Transverse colon (tissue), 4 donors: ENCODE data around the gene VAV1. TPM values are rescaled to one million over a fixed set of nuclear protein-coding genes. Genes with fewer than 3 reads are reported as not detected.

Experiments
- DNase-seq: peaks from one replicate; pipeline ENCODE4 v3.0.0-alpha.2; 2019
- H3K27ac ChIP-seq, 4 donors: fragments of 200-600 bp; sonication (generic); 2 replicates each; pipeline ENCODE4 v1.5.1; 2016 to 2018; ENCODE audit warnings: inconsistent platforms in 4 of 4
- H3K27me3 ChIP-seq: fragments of 200-600 bp; sonication (generic); 2 replicates; pipeline ENCODE4 v1.5.1; 2017; ENCODE audit warnings: inconsistent platforms
- H3K36me3 ChIP-seq, 4 donors: fragments of 200-600 bp; sonication (generic); 2 replicates each; pipeline ENCODE4 v1.5.1; 2017 to 2019; ENCODE audit warnings: inconsistent platforms in 4 of 4
- H3K4me1 ChIP-seq, 4 donors: fragments of 200-600 bp; sonication (generic); 2 replicates each; pipeline ENCODE4 v1.5.1; 2017 to 2020; ENCODE audit warnings: inconsistent platforms in 4 of 4
- H3K4me3 ChIP-seq, 4 donors: fragments of 200-600 bp; sonication (generic); 1 replicate in 1 of 4; 2 replicates in 3 of 4; pipeline versions ENCODE4 v1.5.1 to v1.6.1; 2017 to 2019; ENCODE audit warnings: inconsistent platforms in 4 of 4
- H3K9me3 ChIP-seq, 2 donors: fragments of 200-600 bp; sonication (generic); 2 replicates each; pipeline ENCODE4 v1.5.1; 2017 to 2019; ENCODE audit warnings: inconsistent platforms in 2 of 2
- CTCF ChIP-seq, 5 experiments: fragments of 200-600 bp in 3 of 5; fragments of 450-650 bp in 2 of 5; sonication (generic) in 3 of 5; IDR thresholded peaks; 1 replicate in 2 of 5; 2 replicates in 3 of 5; pipeline ENCODE4 v1.5.1; 2016 to 2017; ENCODE audit warnings: antibody characterized with exemption in 5 of 5, inconsistent platforms in 3 of 5, mild to moderate bottlenecking in 2 of 5, moderate library complexity in 1 of 5
- EP300 ChIP-seq: sonication (generic); formaldehyde crosslinking; IDR thresholded peaks from one replicate; pipeline ENCODE4 v1.6.1; 2017; ENCODE audit warnings: antibody characterized with exemption, low read depth
- POLR2A ChIP-seq: fragments of 450-650 bp; IDR thresholded peaks from one replicate; pipeline ENCODE4 v1.6.1; 2016; ENCODE audit warnings: antibody characterized with exemption, mild to moderate bottlenecking, moderate library complexity
- POLR2AphosphoS5 ChIP-seq, 3 donors: sonication (generic); formaldehyde crosslinking; IDR thresholded peaks; one replicate each; pipeline ENCODE4 v1.6.1; 2016; ENCODE audit warnings: antibody characterized with exemption in 3 of 3
- WGBS, 2 donors: methylation state at CpG; one replicate each; pipeline ENCODE4 v1.1.5; 2018; ENCODE audit warnings: low coverage in 1 of 2; 5-methylcytosine and 5-hydroxymethylcytosine counted together
- in situ Hi-C, 4 donors: fragments of 200-750 bp; cut with MboI; loops; one replicate each; pipeline versions ENCODE4 v1.15.0 to v1.15.1; 2017; ENCODE audit warnings: low sequenced_read_pairs in 3 of 4, low pct_ligation_motif_present in 1 of 4, low pct_unique_long_range_greater_than_20kb in 1 of 4
- intact Hi-C: fragments of 100-400 bp; cut with DNase I; formaldehyde crosslinking; loops from one replicate; pipeline ENCODE4 v1.15.1; 2023; ENCODE audit warnings: low total_unique reads
- total RNA-seq, 4 donors: library from RNA; depleted of rRNA; stranded (reverse); fragments of >200 nt; gene quantifications; one replicate each; pipeline ENCODE4 v1.1.0, GENCODE V29; 2016

Gene VAV1
- total RNA-seq, 4 donors from 2014 or later: 0.60 to 10.8 (median 6.0) TPM

DNA sequence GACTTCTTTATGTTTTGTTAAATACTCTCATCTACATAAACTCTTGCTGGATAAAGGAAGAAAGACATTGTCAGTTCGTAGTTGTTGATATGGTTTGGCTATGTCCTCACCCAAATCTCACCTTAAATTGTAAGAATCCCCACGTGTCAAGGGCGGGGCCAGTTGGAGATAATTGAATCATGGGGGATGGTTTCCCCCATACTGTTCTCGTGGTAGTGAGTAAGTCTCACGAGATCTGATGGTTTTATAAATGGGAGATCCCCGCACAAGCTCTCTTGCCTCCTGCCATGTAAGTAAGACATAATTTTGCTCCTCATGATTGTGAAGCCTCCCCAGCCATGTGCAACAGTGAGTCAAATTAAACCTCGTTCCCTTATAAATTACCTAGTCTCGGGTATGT lies 118.4 kb downstream of the VAV1 start:
- H3K4me1 ChIP-seq: no peaks in the 10 kb centered on the region
- WGBS, 2 donors: 50 to 60% methylated on average over 2 to 8 of the region's 8 CpGs
- no peak for DNase-seq
- in situ Hi-C loops: no loop called here
- H3K27me3 ChIP-seq: no peaks in the 10 kb centered on the region
- intact Hi-C loops: no loop called here
- H3K4me3 ChIP-seq: no peak overlapping the region
- TF ChIP-seq POLR2AphosphoS5 (IDR thresholded peaks at IDR 0.05) (no peak), EP300 (no peak), POLR2A (no peak), CTCF (IDR thresholded peaks at IDR 0.05) (no peak)
- no peaks in the 10 kb centered on the region for H3K9me3 ChIP-seq
- H3K27ac ChIP-seq: no peak overlapping the region
- H3K36me3 ChIP-seq: no peaks in the 10 kb centered on the region

GRCh38 chr19:6891761-6892385 lies 119.4 kb downstream of the VAV1 start:
- in situ Hi-C loops: no loop called here
- DNase-seq: no peak
- H3K9me3 ChIP-seq: no peaks in the 10 kb centered on the region
- intact Hi-C loops: no loop called here
- no peak overlapping the region for H3K4me3 ChIP-seq
- H3K4me1 ChIP-seq: no peaks in the 10 kb centered on the region
- no peaks in the 10 kb centered on the region for H3K27me3 ChIP-seq
- H3K36me3 ChIP-seq: no peaks in the 10 kb centered on the region
- no peak overlapping the region for H3K27ac ChIP-seq
- WGBS, 2 donors: 70 to 73% methylated on average over 6 to 8 of the region's 8 CpGs
- TF ChIP-seq CTCF (IDR thresholded peaks at IDR 0.05) (no peak), POLR2AphosphoS5 (IDR thresholded peaks at IDR 0.05) (no peak), EP300 (no peak), POLR2A (no peak)

DNA sequence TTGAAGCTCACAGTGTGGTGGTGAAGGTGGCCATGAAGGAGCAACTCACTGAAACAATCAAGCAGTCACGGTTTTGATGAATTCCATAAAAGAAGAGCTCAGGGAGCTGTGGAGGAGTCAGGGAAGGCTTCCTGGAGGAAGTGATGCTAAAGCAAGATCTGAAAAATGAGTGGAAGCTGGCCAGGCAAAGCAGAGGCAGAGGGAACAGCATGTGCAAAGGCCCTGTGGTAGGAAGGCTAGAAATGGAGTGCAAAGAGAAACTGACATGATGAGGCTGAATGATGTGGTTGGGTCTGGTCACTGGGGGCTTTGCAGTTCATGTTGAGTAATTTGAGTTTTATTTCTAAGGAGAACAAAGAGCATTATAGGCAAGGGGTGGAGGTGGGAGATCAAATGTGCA lies 121.8 kb downstream of the VAV1 start:
- H3K27ac ChIP-seq: no peak overlapping the region
- 77 to 100% methylated on average over 1 of the region's 1 CpG for whole genome bisulfite sequencing, 2 donors
- in situ Hi-C loops: no loop called here
- no peak overlapping the region for H3K4me3 ChIP-seq
- no peaks in the 10 kb centered on the region for H3K27me3 ChIP-seq
- no peak for DNase-seq
- no peaks in the 10 kb centered on the region for H3K9me3 ChIP-seq
- intact Hi-C loops: no loop called here
- TF ChIP-seq POLR2AphosphoS5 (IDR thresholded peaks at IDR 0.05): no peak
- TF ChIP-seq EP300: no peak
- TF ChIP-seq POLR2A: no peak
- TF ChIP-seq CTCF (IDR thresholded peaks at IDR 0.05): no peak
- H3K36me3 ChIP-seq: no peaks in the 10 kb centered on the region
- H3K4me1 ChIP-seq: no peaks in the 10 kb centered on the region

DNA sequence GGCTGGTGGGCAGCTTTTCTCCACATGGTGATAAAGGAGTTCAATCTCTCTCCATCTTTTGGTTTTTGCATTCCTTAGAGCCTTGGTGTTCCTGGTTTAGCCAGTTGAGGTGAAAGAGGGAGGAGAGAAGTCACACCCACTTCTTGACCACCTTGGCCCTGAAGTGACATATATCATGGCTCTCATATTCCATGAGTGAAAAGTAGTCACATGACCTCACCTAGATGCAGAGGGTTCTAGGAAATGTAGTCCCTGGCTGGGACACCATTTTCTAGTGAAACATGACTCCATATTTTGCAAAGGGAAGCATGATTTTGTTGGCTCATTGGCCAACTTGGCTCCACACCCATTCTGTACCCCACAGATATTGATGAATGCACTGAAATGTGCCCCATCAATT lies 130.9 kb downstream of the VAV1 start:
- no peaks in the 10 kb centered on the region for H3K27me3 ChIP-seq
- no peak overlapping the region for H3K27ac ChIP-seq
- H3K4me1 ChIP-seq: no peaks in the 10 kb centered on the region
- H3K36me3 ChIP-seq: no peaks in the 10 kb centered on the region
- intact Hi-C loops (no loop called here), in situ Hi-C loops (no loop called here)
- H3K4me3 ChIP-seq: no peak overlapping the region
- DNase-seq: no peak
- TF ChIP-seq EP300: no peak
- TF ChIP-seq POLR2AphosphoS5 (IDR thresholded peaks at IDR 0.05): no peak
- TF ChIP-seq CTCF (IDR thresholded peaks at IDR 0.05): no peak
- TF ChIP-seq POLR2A: no peak
- H3K9me3 ChIP-seq: peaks cover 10 to 14% of the 10 kb centered on the region in 2 donors
